Suprapubic skin (tissue), 4 donors: ENCODE measurements around the gene NCAPD3. TPM values are rescaled to one million over a fixed set of nuclear protein-coding genes. Genes with fewer than 3 reads are reported as not detected.

Source experiments
- DNase-seq, 2 donors: peaks; one replicate each; pipeline ENCODE4 v3.0.0-alpha.2; 2019; ENCODE audit warnings: low spot score in 2 of 2
- H3K27ac ChIP-seq: fragments of 200-600 bp; sonication (generic); one replicate; pipeline ENCODE4 v1.5.1; 2019
- H3K27me3 ChIP-seq: fragments of 200-600 bp; sonication (generic); one replicate; pipeline ENCODE4 v1.5.1; 2019
- H3K36me3 ChIP-seq: fragments of 200-600 bp; sonication (generic); one replicate; pipeline ENCODE4 v1.5.1; 2019
- H3K4me1 ChIP-seq: fragments of 200-600 bp; sonication (generic); one replicate; pipeline ENCODE4 v1.5.1; 2019
- H3K4me3 ChIP-seq: fragments of 200-600 bp; sonication (generic); one replicate; pipeline ENCODE4 v1.5.1; 2019; ENCODE audit warnings: mild to moderate bottlenecking
- H3K9me3 ChIP-seq: fragments of 200-600 bp; sonication (generic); one replicate; pipeline ENCODE4 v1.5.1; 2019
- EP300 ChIP-seq: sonication (generic); formaldehyde crosslinking; IDR thresholded peaks from one replicate; pipeline ENCODE4 v1.6.1; 2017; ENCODE audit warnings: antibody characterized with exemption
- POLR2A ChIP-seq, 2 donors: fragments of 450-650 bp; IDR thresholded peaks; one replicate each; pipeline ENCODE4 v1.6.1; 2017; ENCODE audit warnings: antibody characterized with exemption in 2 of 2, mild to moderate bottlenecking in 2 of 2, moderate library complexity in 2 of 2
- POLR2AphosphoS5 ChIP-seq, 3 donors: sonication (generic); formaldehyde crosslinking; IDR thresholded peaks; one replicate each; pipeline ENCODE4 v1.6.1; 2017; ENCODE audit warnings: antibody characterized with exemption in 3 of 3
- WGBS: methylation state at CpG from one replicate; pipeline ENCODE4 v1.1.5; 2018; 5-methylcytosine and 5-hydroxymethylcytosine counted together
- total RNA-seq, 4 donors: library from RNA; depleted of rRNA; stranded (reverse); fragments of >200 nt; gene quantifications; one replicate each; pipeline ENCODE4 v1.1.0, GENCODE V29; 2016
- TF ChIP-seq, protein P1 (sequence below), 2 donors: fragments of 200-600 bp in 1 of 2; fragments of 450-650 bp in 1 of 2; sonication (generic) in 1 of 2; IDR thresholded peaks; one replicate each; pipeline ENCODE4 v1.5.1; 2016 to 2019; ENCODE audit warnings: antibody characterized with exemption in 2 of 2, mild to moderate bottlenecking in 1 of 2, moderate library complexity in 1 of 2

NCAPD3 gene
- total RNA-seq, 4 donors from 2014 or later, result 26.8 to 37.6 (median 30.8) TPM

DNA sequence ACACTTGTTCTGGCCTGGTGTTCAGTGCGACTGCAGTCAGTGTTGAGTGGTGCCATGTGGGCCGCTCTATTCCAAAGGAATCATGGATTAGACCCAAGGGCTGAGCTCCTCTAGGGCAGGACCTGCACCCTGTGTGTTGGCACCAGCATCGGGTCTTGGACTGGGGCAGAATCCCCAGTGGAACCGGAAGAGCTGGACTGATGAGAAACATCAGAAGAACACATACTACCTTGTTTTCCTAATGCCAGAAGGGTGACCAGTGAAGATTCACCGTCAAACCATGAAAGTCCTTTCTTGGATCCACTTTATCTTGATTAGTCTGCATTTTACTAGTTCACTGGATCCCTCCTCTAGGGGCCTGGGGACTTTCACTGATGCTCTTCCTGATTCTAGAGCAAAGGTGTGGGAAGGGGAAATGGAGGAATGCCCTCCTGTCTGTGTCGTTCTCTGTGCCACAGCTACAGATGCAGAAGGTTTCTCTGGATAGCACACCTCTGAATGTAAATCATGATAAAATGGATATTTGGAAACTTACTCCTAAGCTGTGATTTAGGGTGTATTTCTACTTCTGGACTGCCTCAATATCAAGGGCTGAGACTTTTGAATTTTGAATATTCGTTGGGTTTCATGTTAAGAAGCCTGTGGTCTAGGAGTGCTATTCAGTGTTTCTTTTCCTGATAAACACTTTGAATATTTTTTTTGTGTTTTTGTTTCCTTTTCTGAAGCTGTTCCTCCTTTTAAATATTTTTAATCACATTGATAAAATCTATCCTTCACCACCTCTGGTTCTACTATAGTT lies 41.4 kb upstream of the NCAPD3 start:
- H3K9me3 ChIP-seq, result no peaks in the 10 kb centered on the region
- H3K27ac ChIP-seq, result no peak overlapping the region
- H3K27me3 ChIP-seq, result peaks cover 4% of the 10 kb centered on the region
- no peak overlapping the region for H3K4me3 ChIP-seq
- H3K4me1 ChIP-seq, result peaks cover 21% of the 10 kb centered on the region
- no peak for TF ChIP-seq POLR2A (IDR thresholded peaks at IDR 0.05)
- no peak for TF ChIP-seq POLR2AphosphoS5 (IDR thresholded peaks at IDR 0.05)
- no peak for TF ChIP-seq EP300
- TF ChIP-seq, protein P1, sequence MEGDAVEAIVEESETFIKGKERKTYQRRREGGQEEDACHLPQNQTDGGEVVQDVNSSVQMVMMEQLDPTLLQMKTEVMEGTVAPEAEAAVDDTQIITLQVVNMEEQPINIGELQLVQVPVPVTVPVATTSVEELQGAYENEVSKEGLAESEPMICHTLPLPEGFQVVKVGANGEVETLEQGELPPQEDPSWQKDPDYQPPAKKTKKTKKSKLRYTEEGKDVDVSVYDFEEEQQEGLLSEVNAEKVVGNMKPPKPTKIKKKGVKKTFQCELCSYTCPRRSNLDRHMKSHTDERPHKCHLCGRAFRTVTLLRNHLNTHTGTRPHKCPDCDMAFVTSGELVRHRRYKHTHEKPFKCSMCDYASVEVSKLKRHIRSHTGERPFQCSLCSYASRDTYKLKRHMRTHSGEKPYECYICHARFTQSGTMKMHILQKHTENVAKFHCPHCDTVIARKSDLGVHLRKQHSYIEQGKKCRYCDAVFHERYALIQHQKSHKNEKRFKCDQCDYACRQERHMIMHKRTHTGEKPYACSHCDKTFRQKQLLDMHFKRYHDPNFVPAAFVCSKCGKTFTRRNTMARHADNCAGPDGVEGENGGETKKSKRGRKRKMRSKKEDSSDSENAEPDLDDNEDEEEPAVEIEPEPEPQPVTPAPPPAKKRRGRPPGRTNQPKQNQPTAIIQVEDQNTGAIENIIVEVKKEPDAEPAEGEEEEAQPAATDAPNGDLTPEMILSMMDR (IDR thresholded peaks at IDR 0.05), result no peak
- DNase-seq, result no peak
- WGBS, result 79% methylated on average over 7 of the region's 7 CpGs
- H3K36me3 ChIP-seq, result peaks cover 40% of the 10 kb centered on the region

DNA sequence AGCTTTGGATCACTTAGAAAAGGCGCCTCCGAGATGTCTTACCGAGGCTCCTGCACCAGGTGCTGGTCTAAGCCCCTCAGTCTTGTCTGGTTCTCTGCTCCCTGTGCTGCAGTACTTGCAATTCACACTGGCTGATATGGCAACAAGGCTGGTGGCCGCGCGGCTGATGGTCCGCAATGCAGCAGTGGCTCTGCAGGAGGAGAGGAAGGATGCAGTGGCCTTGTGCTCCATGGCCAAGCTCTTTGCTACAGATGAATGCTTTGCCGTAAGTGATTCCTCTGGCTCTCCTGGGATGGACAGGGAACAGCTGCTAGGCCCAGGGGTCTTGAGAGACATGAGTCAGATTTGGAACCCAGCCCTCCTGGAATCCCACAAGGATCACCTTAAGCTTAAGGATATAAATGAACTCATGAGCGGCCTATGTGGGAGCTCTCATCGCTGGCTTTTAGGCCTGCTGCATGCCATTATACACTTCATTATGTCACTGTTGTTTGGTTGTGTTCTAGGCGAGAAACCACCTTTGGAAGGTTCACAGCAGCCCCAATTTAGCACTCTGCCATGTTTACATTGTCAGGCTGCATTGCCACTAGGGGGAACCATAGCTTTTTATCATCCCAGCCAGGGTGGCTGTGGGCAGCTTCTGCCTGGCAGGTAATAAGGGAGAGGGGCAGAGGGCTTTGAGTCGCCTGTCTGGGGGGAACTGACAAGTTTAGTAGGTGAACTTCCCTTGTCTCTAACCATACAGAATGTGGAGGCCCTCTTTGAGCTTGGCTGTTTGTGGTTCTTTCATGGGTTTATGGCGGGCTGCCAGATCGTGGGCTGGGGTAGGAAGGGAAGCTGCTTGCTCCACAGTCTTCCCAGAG lies 38.1 kb upstream of the NCAPD3 start:
- H3K4me3 ChIP-seq, result no peak overlapping the region
- H3K36me3 ChIP-seq, result peaks cover 69% of the 10 kb centered on the region
- peaks cover 11% of the 10 kb centered on the region for H3K4me1 ChIP-seq
- H3K27me3 ChIP-seq, result no peaks in the 10 kb centered on the region
- peak in 1 of 2 donors; percentile 54 for DNase-seq
- no peaks in the 10 kb centered on the region for H3K9me3 ChIP-seq
- no peak overlapping the region for H3K27ac ChIP-seq
- TF ChIP-seq, protein P1 (IDR thresholded peaks at IDR 0.05), result peak; percentile 11 to 40
- TF ChIP-seq POLR2AphosphoS5 (IDR thresholded peaks at IDR 0.05) (no peak), EP300 (no peak)
- 87% methylated on average over 12 of the region's 14 CpGs for WGBS

DNA sequence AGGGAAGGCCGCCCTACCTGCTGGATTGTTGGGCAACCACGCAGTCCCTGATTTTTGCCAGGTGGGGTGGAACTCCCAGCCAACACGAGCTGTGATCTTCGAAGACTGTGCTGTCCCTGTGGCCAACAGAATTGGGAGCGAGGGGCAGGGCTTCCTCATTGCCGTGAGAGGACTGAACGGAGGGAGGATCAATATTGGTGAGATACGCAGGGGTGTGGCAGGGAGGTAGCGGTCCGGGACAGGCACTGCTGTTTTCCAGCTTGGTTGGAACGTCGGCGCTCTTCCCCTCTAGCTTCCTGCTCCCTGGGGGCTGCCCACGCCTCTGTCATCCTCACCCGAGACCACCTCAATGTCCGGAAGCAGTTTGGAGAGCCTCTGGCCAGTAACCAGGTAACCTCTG lies 37.2 kb upstream of the NCAPD3 start:
- Histone ChIP-seq H3K27me3 (no peaks in the 10 kb centered on the region), H3K27ac (no peak overlapping the region), H3K4me1 (peaks cover 2% of the 10 kb centered on the region), H3K4me3 (no peak overlapping the region), H3K36me3 (peaks cover 69% of the 10 kb centered on the region), H3K9me3 (no peaks in the 10 kb centered on the region)
- no peak for DNase-seq
- WGBS, result 81% methylated on average over 2 of the region's 16 CpGs
- TF ChIP-seq POLR2AphosphoS5 (IDR thresholded peaks at IDR 0.05) (no peak), EP300 (no peak), POLR2A (IDR thresholded peaks at IDR 0.05) (no peak)
- TF ChIP-seq, protein P1 (IDR thresholded peaks at IDR 0.05), result no peak

DNA sequence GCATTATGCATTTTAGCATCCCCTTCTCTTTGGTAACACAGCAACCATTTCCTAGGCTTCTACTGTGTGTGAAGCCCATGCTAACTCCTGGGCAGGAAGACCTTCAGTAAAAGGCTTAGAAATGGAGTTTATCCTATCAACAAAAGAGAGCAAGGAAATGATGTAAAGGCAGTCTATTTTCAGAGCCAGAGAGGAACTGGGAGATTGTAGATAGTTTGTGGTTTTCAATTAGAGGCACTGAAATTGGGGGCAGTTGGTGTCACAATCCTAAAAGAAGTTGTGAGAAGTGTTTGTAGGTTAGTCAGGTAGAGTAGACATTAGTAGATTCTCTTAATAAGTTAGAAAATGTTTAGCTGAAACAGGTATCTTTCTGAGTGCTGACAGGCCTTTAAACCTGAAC lies 36.7 kb upstream of the NCAPD3 start:
- no peaks in the 10 kb centered on the region for H3K9me3 ChIP-seq
- H3K36me3 ChIP-seq, result peaks cover 69% of the 10 kb centered on the region

More for the DNA sequence above, 36.7 kb upstream of the NCAPD3 start:
- Histone ChIP-seq H3K27me3 (no peaks in the 10 kb centered on the region), H3K27ac (no peak overlapping the region), H3K4me1 (no peaks in the 10 kb centered on the region), H3K4me3 (no peak overlapping the region)
- DNase-seq, result no peak
- TF ChIP-seq POLR2A (IDR thresholded peaks at IDR 0.05), result no peak
- TF ChIP-seq EP300, result no peak
- TF ChIP-seq, protein P1 (IDR thresholded peaks at IDR 0.05), result no peak
- no peak for TF ChIP-seq POLR2AphosphoS5 (IDR thresholded peaks at IDR 0.05)
